AG04450 (cell line): ENCODE data around the gene RNF8. TPM values are rescaled to one million over a fixed set of nuclear protein-coding genes. Genes with fewer than 3 reads are reported as not detected.
"Not testable (repeated sequence)": the region's sequence is repeated elsewhere in the genome, so short reads cannot be mapped to it uniquely, and the experiment has no call there.

Experiments used
- CTCF ChIA-PET: fragments of 300-600, 350-600 bp; formaldehyde crosslinking; extraction: SDS; loops from one replicate; lab custom pipeline; 2022; ENCODE audit warnings: antibody characterized with exemption, inconsistent platforms; lab: Charles Lee
- POLR2A ChIA-PET: fragments of 350-600 bp; formaldehyde crosslinking; extraction: SDS; loops from one replicate; lab custom pipeline; 2021; ENCODE audit warnings: antibody characterized with exemption, inconsistent platforms; lab: Yijun Ruan, JAX
- DNase-seq: peaks from one replicate; pipeline ENCODE4 v3.0.0-alpha.2; 2011; ENCODE audit warnings: low read depth, low spot score
- H3K27ac ChIP-seq: one replicate; pipeline ENCODE4 v1.5.1; 2012; ENCODE audit warnings: low read depth, low read length, control low read depth
- H3K27me3 ChIP-seq: one replicate; pipeline ENCODE4 v1.6.0; 2012; ENCODE audit warnings: low read length; ENCODE audit not compliant: control insufficient read depth, insufficient read depth
- H3K4me3 ChIP-seq: 2 replicates; pipeline ENCODE4 v1.5.1; 2011; ENCODE audit warnings: mild to moderate bottlenecking, low read depth, low read length, control low read depth
- H3K9me3 ChIP-seq: 2 replicates; pipeline ENCODE4 v1.5.1; 2012; ENCODE audit warnings: low read length; ENCODE audit not compliant: control insufficient read depth, insufficient read depth
- polyA plus RNA-seq: library from polyadenylated mRNA; depleted of rRNA; stranded (reverse); fragments of >200 nt; gene quantifications from 2 replicates; pipeline ENCODE4 v1.2.3, GENCODE V29; 2011; rRNA removed
- small RNA-seq: library from RNA; depleted of rRNA; stranded (forward); fragments of <200 nt; gene quantifications from one replicate; pipeline ENCODE3, GENCODE V24; 2012; ENCODE audit warnings: low read depth; ENCODE audit not compliant: insufficient read length
- TF ChIP-seq, protein P1 (sequence below): IDR thresholded peaks from 2 replicates; pipeline ENCODE4 v1.5.1; 2011; ENCODE audit warnings: low read depth, low read length, control low read depth, inconsistent platforms

RNF8 gene
- polyA plus RNA-seq, 1 experiment = 26.3 TPM

DNA sequence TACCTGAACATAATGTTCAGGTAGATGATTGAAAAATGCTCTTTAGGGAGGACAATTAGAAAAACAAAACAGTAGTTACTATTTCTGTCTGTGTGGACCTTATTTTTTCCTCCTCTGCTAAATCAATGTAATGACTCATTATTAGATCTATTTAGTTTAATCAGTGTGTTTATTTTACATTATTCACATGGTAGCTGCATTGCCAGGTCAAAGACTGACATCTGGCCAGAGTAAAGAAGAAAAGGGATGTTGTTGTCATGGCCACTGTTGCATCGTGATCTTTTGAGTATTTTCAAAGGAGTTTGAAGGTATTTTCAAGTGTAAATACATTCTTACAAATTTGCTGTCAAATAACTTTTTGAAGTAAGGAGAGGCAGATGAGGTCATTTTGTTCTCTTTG lies 85.1 kb downstream of the RNF8 start:
- ChIA-PET POLR2A (no interaction called here), CTCF (interaction anchor here (1.1 kb wide), 1 partner anchor 113 kb away, joined by 5 read pairs; no protein-coding TSS in a partner anchor)
- DNase-seq = no peak

GRCh38 chr6:37441651-37442050 lies 87.9 kb downstream of the RNF8 start:
- H3K9me3 ChIP-seq = no peaks in the 10 kb centered on the region
- no peak for DNase-seq
- TF ChIP-seq, protein P1, sequence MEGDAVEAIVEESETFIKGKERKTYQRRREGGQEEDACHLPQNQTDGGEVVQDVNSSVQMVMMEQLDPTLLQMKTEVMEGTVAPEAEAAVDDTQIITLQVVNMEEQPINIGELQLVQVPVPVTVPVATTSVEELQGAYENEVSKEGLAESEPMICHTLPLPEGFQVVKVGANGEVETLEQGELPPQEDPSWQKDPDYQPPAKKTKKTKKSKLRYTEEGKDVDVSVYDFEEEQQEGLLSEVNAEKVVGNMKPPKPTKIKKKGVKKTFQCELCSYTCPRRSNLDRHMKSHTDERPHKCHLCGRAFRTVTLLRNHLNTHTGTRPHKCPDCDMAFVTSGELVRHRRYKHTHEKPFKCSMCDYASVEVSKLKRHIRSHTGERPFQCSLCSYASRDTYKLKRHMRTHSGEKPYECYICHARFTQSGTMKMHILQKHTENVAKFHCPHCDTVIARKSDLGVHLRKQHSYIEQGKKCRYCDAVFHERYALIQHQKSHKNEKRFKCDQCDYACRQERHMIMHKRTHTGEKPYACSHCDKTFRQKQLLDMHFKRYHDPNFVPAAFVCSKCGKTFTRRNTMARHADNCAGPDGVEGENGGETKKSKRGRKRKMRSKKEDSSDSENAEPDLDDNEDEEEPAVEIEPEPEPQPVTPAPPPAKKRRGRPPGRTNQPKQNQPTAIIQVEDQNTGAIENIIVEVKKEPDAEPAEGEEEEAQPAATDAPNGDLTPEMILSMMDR = no peak
- no peaks in the 10 kb centered on the region for H3K27me3 ChIP-seq
- POLR2A ChIA-PET = no interaction called here
- H3K27ac ChIP-seq = no peak overlapping the region
- no peak overlapping the region for H3K4me3 ChIP-seq
- CTCF ChIA-PET = interaction anchor here (1.6 kb wide), 1 partner anchor 125 kb away, joined by 6 read pairs; no protein-coding TSS in a partner anchor

More for the DNA sequence above, 85.1 kb downstream of the RNF8 start:
- no peaks in the 10 kb centered on the region for H3K27me3 ChIP-seq
- no peaks in the 10 kb centered on the region for H3K9me3 ChIP-seq
- H3K4me3 ChIP-seq = no peak overlapping the region
- H3K27ac ChIP-seq = no peak overlapping the region
- TF ChIP-seq, protein P1 = no peak

DNA sequence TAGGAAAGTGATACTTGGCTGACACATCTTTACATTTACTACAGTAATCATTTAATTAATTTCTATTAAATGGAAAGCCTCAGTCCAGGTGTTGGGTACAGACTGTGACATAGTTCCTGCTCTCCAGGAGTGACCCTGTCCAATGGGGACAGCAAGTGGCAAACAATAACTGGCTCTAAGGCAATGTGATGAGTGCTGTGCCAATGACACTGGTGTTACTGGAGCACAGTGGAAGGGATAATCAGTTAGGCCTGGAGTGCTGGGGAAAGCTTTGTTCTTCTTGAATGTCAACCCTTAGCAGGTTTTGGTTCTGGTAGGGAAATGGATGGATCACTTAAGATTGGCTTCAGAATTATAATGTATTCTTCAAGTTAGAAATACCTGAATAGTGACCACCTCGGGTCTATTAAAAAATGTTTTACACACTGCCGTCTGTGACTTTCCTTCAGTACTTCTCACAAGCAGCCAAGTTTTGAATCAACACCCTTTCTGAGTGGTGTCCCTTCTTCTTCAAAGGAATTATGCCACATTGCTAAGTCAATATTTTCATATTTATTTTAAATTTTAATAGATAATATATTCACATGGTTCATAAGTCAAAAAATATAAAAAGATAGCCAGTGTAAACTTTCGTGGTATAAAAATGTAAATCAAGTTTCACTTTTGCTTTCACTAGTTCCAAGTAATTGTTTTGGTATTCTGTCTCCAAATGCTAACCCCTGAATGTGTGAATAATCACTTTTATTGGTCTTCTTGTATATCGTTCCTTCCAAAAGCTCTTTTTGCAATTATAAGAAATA lies 88.8 kb downstream of the RNF8 start:
- TF ChIP-seq, protein P1 = no peak
- DNase-seq = no peak
- Histone ChIP-seq H3K27me3 (no peaks in the 10 kb centered on the region), H3K4me3 (no peak overlapping the region), H3K27ac (no peak overlapping the region), H3K9me3 (no peaks in the 10 kb centered on the region)
- ChIA-PET POLR2A (no interaction called here), CTCF (no interaction called here)

DNA sequence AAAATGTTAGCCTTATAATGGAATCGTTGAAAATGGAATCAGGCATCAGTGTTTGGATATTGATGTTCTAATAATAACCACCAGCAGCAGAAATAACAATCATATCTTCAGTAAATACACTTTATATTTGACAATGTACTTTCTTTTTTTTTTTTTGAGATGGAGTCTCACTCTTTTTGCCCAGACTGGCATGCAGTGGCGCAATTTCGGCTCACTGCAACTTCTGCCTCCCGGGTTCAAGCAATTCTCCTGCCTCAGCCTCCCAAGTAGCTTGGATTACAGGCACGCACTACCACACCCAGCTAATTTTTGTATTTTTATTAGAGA lies 89.4 kb downstream of the RNF8 start:
- H3K27ac ChIP-seq, H3K4me3 ChIP-seq, DNase-seq, CTCF ChIA-PET, H3K9me3 ChIP-seq, POLR2A ChIA-PET, H3K27me3 ChIP-seq: not testable (repeated sequence)

Small RNA genes lying within 50 kb of the gene (small RNA-seq; reads per million reads assigned to genes)
- not detected for gene RN7SL273P

Other genes with a start within 250 kb of the RNF8 start
- gene PIM1, start 183.8 kb upstream of the RNF8 start, polyA plus RNA-seq = 35.3 and 37.5 TPM in 2 replicates
- 9.7 and 9.8 TPM in 2 replicates for gene TBC1D22B, start 96.2 kb upstream of the RNF8 start, polyA plus RNA-seq
- gene TMEM217, start 95.8 kb upstream of the RNF8 start, polyA plus RNA-seq = 7.7 and 7.8 TPM in 2 replicates
- 25.1 and 26.8 TPM in 2 replicates for gene CMTR1, start 79.2 kb downstream of the RNF8 start, polyA plus RNA-seq
- gene CCDC167, start 145.9 kb downstream of the RNF8 start, polyA plus RNA-seq = 27.3 and 33.3 TPM in 2 replicates